Thyroid gland (tissue), 4 donors: ENCODE data around the gene TNNC1.

Experiments
- POLR2A ChIP-seq, 2 donors: fragments of 450-650 bp; IDR thresholded peaks; one replicate each; pipeline ENCODE4 v1.6.1; 2017; ENCODE audit warnings: antibody characterized with exemption in 2 of 2, mild to moderate bottlenecking in 2 of 2, moderate library complexity in 1 of 2
- TF ChIP-seq, protein P1 (sequence below), 6 experiments: fragments of 200-600 bp in 3 of 6; fragments of 450-650 bp in 3 of 6; sonication (generic) in 3 of 6; IDR thresholded peaks; one replicate each; pipeline ENCODE4 v1.5.1; 2016 to 2019; ENCODE audit warnings: antibody characterized with exemption in 6 of 6, mild to moderate bottlenecking in 2 of 6, inconsistent platforms in 1 of 6, moderate library complexity in 1 of 6

DNA sequence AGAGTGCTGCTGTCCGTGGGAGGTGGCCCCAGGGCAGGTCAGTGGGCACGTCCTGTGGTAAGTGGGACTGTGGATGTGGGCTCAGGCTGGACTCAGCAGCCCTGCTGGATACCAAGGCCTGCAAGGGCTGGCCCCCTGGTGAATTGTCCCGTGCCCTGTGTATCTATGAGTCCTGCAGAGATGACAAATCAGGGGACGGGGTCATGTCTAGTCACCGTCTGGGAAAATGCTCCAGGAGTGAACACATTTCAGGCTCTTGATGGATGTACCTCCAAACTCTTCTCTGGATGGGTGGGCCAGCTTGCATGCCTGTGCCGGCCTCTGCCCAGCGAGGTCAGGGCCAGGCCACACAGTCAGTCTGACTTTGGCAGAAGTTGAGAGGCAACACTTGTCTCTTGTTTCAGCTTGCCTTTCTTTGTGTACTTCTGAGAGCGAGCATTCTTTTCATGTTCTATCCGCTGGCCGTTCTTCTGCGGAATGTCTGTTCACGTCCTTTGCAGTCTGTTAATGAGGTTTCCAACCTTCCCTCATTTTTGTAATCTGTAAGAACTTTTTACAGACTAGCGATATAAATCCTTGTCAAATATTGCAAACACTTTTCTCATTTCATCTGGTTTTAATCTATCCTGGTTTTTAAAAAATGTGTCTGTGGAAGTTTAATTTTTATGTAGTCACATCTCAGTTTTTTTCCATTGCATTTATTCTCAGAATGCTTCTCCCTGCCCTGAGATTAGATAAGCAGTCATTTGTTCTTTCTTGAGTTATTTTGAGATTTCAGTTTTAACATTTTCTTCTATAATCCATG is 29.9 kb upstream of the TNNC1 start:
- no peak for TF ChIP-seq POLR2A (IDR thresholded peaks at IDR 0.05)
- TF ChIP-seq, protein P1, sequence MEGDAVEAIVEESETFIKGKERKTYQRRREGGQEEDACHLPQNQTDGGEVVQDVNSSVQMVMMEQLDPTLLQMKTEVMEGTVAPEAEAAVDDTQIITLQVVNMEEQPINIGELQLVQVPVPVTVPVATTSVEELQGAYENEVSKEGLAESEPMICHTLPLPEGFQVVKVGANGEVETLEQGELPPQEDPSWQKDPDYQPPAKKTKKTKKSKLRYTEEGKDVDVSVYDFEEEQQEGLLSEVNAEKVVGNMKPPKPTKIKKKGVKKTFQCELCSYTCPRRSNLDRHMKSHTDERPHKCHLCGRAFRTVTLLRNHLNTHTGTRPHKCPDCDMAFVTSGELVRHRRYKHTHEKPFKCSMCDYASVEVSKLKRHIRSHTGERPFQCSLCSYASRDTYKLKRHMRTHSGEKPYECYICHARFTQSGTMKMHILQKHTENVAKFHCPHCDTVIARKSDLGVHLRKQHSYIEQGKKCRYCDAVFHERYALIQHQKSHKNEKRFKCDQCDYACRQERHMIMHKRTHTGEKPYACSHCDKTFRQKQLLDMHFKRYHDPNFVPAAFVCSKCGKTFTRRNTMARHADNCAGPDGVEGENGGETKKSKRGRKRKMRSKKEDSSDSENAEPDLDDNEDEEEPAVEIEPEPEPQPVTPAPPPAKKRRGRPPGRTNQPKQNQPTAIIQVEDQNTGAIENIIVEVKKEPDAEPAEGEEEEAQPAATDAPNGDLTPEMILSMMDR (IDR thresholded peaks at IDR 0.05), result no peak
